ENCODE results near the gene SLIT3. TPM values are rescaled to one million over a fixed set of nuclear protein-coding genes. Genes with fewer than 3 reads are reported as not detected.

The SLIT3 gene
- polyA plus RNA-seq, 1 of the 3 experiments (the other 2 are of a cell fraction) = 119 TPM

- Histone ChIP-seq H3K4me2 (no peak overlapping the region), H3K79me2 (ENCODE audit: insufficient read depth) (no peaks in the 10 kb centered on the region), H3K9me2 (no peaks in the 10 kb centered on the region), H3K4me1 (ENCODE audit: control insufficient read depth in 1 of 2, insufficient read depth in 2 of 2, low read depth in 1 of 2, low read length in 1 of 2) (peaks cover 0 to 57% of the 10 kb centered on the region in 2 experiments; a peak in 2 of 4 replicates), H3K4me3 (ENCODE audit: low read depth in 2 of 2, low read length in 1 of 2) (no peak overlapping the region), H3K9me3 (no peaks in the 10 kb centered on the region), H3F3A (replicated peaks; ENCODE audit: insufficient read depth) (no peaks in the 10 kb centered on the region), H2AFZ (ENCODE audit: low read depth) (no peak overlapping the region), H4K20me1 (ENCODE audit: insufficient read depth) (no peaks in the 10 kb centered on the region), H3K36me3 (replicated peaks in 1 of 2; ENCODE audit: control insufficient read depth in 1 of 2, insufficient read depth in 2 of 2, low read length in 1 of 2) (peaks cover 3 to 37% of the 10 kb centered on the region in 2 experiments), H3K27me3 (ENCODE audit: insufficient read depth) (no peaks in the 10 kb centered on the region), H3K9ac (no peak overlapping the region), H3K27ac (ENCODE audit: low read depth in 2 of 2, low read length in 1 of 2) (peak overlapping the region in 1 of 2 experiments; percentile 28; a peak in 1 of 4 replicates)
- POLR2A ChIA-PET = no interaction called here
- CTCF ChIA-PET = interaction anchor here (2.5 kb wide), 1 partner anchor 115 kb away, joined by 8 read pairs; no protein-coding TSS in a partner anchor
- WGBS (ENCODE audit: low lambda C conversion rate) = 94% methylated on average over 2 of the region's 2 CpGs
- DNase-seq = no peak
- TF ChIP-seq RXRA (IDR thresholded peaks at IDR 0.05; ENCODE audit: borderline replicate concordance, low read depth) = no peak
- no peak for TF ChIP-seq RAD21 (IDR thresholded peaks at IDR 0.05; ENCODE audit: low read length)
- TF ChIP-seq USF2 (IDR thresholded peaks at IDR 0.05; ENCODE audit: borderline replicate concordance, low read depth, low read length) = no peak
- no peak for TF ChIP-seq MEF2A (IDR thresholded peaks at IDR 0.05; ENCODE audit: borderline replicate concordance, low read depth)
- no peak for TF ChIP-seq EP300 (IDR thresholded peaks at IDR 0.05; ENCODE audit: borderline replicate concordance in 1 of 2, low read depth in 1 of 2, low read length in 1 of 2)
- no peak for TF ChIP-seq NRF1 (IDR thresholded peaks at IDR 0.05; ENCODE audit: low read depth, low read length)
- TF ChIP-seq POLR2AphosphoS5 (IDR thresholded peaks at IDR 0.05; ENCODE audit: low read depth, low read length) = no peak
- TF ChIP-seq, protein P1, sequence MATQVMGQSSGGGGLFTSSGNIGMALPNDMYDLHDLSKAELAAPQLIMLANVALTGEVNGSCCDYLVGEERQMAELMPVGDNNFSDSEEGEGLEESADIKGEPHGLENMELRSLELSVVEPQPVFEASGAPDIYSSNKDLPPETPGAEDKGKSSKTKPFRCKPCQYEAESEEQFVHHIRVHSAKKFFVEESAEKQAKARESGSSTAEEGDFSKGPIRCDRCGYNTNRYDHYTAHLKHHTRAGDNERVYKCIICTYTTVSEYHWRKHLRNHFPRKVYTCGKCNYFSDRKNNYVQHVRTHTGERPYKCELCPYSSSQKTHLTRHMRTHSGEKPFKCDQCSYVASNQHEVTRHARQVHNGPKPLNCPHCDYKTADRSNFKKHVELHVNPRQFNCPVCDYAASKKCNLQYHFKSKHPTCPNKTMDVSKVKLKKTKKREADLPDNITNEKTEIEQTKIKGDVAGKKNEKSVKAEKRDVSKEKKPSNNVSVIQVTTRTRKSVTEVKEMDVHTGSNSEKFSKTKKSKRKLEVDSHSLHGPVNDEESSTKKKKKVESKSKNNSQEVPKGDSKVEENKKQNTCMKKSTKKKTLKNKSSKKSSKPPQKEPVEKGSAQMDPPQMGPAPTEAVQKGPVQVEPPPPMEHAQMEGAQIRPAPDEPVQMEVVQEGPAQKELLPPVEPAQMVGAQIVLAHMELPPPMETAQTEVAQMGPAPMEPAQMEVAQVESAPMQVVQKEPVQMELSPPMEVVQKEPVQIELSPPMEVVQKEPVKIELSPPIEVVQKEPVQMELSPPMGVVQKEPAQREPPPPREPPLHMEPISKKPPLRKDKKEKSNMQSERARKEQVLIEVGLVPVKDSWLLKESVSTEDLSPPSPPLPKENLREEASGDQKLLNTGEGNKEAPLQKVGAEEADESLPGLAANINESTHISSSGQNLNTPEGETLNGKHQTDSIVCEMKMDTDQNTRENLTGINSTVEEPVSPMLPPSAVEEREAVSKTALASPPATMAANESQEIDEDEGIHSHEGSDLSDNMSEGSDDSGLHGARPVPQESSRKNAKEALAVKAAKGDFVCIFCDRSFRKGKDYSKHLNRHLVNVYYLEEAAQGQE (IDR thresholded peaks at IDR 0.05; ENCODE audit: low read depth, low read length) = no peak
- no peak for TF ChIP-seq FOXJ3 (CRISPR knock-in tag; IDR thresholded peaks at IDR 0.05)
- no peak for TF ChIP-seq ELF1 (IDR thresholded peaks at IDR 0.05)
- TF ChIP-seq YY1 (IDR thresholded peaks at IDR 0.05; ENCODE audit: low read depth) = no peak
- TF ChIP-seq MAX (IDR thresholded peaks at IDR 0.05; ENCODE audit: low read depth) = no peak
- TF ChIP-seq ZBTB33 (IDR thresholded peaks at IDR 0.05; ENCODE audit: borderline replicate concordance, low read depth) = no peak
- TF ChIP-seq, protein P2, sequence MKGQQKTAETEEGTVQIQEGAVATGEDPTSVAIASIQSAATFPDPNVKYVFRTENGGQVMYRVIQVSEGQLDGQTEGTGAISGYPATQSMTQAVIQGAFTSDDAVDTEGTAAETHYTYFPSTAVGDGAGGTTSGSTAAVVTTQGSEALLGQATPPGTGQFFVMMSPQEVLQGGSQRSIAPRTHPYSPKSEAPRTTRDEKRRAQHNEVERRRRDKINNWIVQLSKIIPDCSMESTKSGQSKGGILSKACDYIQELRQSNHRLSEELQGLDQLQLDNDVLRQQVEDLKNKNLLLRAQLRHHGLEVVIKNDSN (IDR thresholded peaks at IDR 0.05; ENCODE audit: borderline replicate concordance, low read depth) = no peak
- no peak for TF ChIP-seq FOXM1 (IDR thresholded peaks at IDR 0.05; ENCODE audit: low read depth)
Observed at GRCh38 chr5:169101966-169102365, 199.0 kb downstream of the SLIT3 start.

Measured in SK-N-SH (cell line).